Ovary (tissue), 9 donors: ENCODE data around the gene MUC5AC. TPM values are rescaled to one million over a fixed set of nuclear protein-coding genes. Genes with fewer than 3 reads are reported as not detected.

Source experiments
- DNase-seq, 5 donors: peaks; one replicate each; pipeline ENCODE4 v3.0.0-alpha.2; 2019 to 2020
- H3K27ac ChIP-seq, 2 donors: fragments of 200-600 bp; one replicate each; pipeline versions ENCODE4 v1.5.1 to v1.8.0; 2019 to 2022
- H3K27me3 ChIP-seq: fragments of 200-600 bp; one replicate; pipeline ENCODE4 v1.8.0; 2022
- H3K36me3 ChIP-seq: fragments of 200-600 bp; sonication (generic); one replicate; pipeline ENCODE4 v1.5.1; 2019
- H3K4me1 ChIP-seq: one replicate; pipeline ENCODE4 v1.8.1; 2013; ENCODE audit warnings: mild to moderate bottlenecking, moderate library complexity; ENCODE audit not compliant: insufficient read depth
- H3K4me3 ChIP-seq: fragments of 200-600 bp; sonication (generic); one replicate; pipeline ENCODE4 v1.5.1; 2017
- H3K9me3 ChIP-seq, 2 donors: fragments of 200-600 bp in 1 of 2; sonication (generic) in 1 of 2; one replicate each; pipeline versions ENCODE4 v1.5.1 to v1.8.1; 2013 to 2019; ENCODE audit warnings: mild to moderate bottlenecking in 1 of 2, moderate library complexity in 1 of 2
- EP300 ChIP-seq: sonication (generic); formaldehyde crosslinking; IDR thresholded peaks from one replicate; pipeline ENCODE4 v1.6.1; 2017; ENCODE audit warnings: antibody characterized with exemption
- POLR2A ChIP-seq: fragments of 450-650 bp; IDR thresholded peaks from one replicate; pipeline ENCODE4 v1.6.1; 2017; ENCODE audit warnings: antibody characterized with exemption, mild to moderate bottlenecking, moderate library complexity
- WGBS, 3 donors: extraction: QIAGEN DNeasy Blood & Tissue Kit in 1 of 3; methylation state at CpG; one replicate each; pipeline versions ENCODE4 v1.1.5 to v1.1.7; 2013 to 2017; 5-methylcytosine and 5-hydroxymethylcytosine counted together
- intact Hi-C, 4 donors: fragments of 100-400 bp; cut with DNase I; formaldehyde crosslinking; loops; one replicate each; pipeline versions ENCODE4 v1.11.0 to v1.15.1; 2022 to 2023
- polyA plus RNA-seq, 2 donors: library from polyadenylated mRNA; stranded (reverse); fragments of 200-250 nt in 1 of 2; fragments of 350-450 nt in 1 of 2; fragmentation: Illumina TruSeq in 1 of 2; extraction: RNeasy Lipid Tissue Mini Kit (QIAGEN cat#74804) in 1 of 2; gene quantifications; one replicate each; pipeline ENCODE4 v1.2.3, GENCODE V29; 2013 to 2014
- total RNA-seq, 7 donors: library from RNA; depleted of rRNA in 2 of 7; stranded (reverse); fragments of >200 nt in 2 of 7; fragmentation: NEBNext Ultra II Directional in 3 of 7; extraction: Animal tissue kit (Norgen Biotek cat#: 25700) in 3 of 7; gene quantifications; one replicate each; pipeline versions ENCODE4 v1.1.0 to v1.2.4, GENCODE V29; 2016 to 2023
- TF ChIP-seq, protein P1 (sequence below), 3 donors: fragments of 450-650 bp in 2 of 3; fragments of 200-600 bp in 1 of 3; IDR thresholded peaks; one replicate each; pipeline versions ENCODE4 v1.5.1 to v1.8.0; 2016 to 2022; ENCODE audit warnings: antibody characterized with exemption in 3 of 3, mild to moderate bottlenecking in 1 of 3
- donor health status: DM: no; HTN: no; CAD: no; lungs with moderate emphysema.
- donor health status: DM: no; HTN: no; CAD: no.
- donor health status: Bipolar disorder and iron deficiency.
- donor health status: DM: yes; HTN: yes; CAD: no.
- donor health status: DM: no; HTN: no; CAD: no.
- donor health status: DM: yes; HTN: yes; CAD: no.

The MUC5AC gene
- total and polyA plus RNA-seq, 9 donors: 0.03 TPM; not detected in 8

DNA sequence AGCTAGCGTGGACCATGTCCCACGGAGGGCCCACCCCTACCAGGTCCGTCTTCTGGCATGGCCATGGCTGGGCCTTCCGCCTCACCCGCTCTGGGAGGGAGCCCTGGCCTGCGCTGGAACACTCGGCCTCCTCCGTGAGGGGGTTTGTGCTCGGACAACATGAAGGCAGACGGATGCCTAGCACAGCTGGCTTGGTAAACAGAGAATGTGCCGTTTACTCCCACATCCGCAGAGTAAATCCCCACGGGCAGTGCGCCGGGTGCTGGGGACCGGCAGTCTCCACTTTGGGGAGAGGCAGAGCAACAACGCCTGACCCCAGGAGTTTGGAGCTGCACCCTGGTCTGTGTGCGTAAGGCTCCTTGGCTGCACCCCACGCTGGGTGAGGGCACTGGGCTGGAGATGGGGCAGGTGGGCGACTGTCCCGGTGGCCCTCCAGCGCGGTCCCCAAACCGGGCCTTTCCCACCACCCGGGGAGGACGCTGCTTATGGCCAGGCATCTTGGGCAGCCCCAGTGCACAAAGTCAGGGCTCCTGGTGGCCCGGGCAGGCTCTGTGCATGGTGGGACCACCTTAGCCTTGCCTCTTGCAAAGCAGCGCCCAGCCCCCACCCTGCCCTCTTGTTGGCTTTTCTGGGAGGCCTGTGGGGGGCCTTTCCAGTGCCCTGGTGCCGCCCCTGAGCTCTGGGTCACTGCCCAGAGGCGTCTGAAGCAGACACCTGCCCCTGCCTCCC, 30.7 kb upstream of the MUC5AC start:
- Histone ChIP-seq H3K27ac (no peak overlapping the region), H3K4me3 (no peak overlapping the region), H3K4me1 (no peaks in the 10 kb centered on the region), H3K27me3 (no peaks in the 10 kb centered on the region), H3K9me3 (no peaks in the 10 kb centered on the region), H3K36me3 (no peaks in the 10 kb centered on the region)
- intact Hi-C loops: no loop called here
- TF ChIP-seq, protein P1, sequence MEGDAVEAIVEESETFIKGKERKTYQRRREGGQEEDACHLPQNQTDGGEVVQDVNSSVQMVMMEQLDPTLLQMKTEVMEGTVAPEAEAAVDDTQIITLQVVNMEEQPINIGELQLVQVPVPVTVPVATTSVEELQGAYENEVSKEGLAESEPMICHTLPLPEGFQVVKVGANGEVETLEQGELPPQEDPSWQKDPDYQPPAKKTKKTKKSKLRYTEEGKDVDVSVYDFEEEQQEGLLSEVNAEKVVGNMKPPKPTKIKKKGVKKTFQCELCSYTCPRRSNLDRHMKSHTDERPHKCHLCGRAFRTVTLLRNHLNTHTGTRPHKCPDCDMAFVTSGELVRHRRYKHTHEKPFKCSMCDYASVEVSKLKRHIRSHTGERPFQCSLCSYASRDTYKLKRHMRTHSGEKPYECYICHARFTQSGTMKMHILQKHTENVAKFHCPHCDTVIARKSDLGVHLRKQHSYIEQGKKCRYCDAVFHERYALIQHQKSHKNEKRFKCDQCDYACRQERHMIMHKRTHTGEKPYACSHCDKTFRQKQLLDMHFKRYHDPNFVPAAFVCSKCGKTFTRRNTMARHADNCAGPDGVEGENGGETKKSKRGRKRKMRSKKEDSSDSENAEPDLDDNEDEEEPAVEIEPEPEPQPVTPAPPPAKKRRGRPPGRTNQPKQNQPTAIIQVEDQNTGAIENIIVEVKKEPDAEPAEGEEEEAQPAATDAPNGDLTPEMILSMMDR (IDR thresholded peaks at IDR 0.05): no peak
- TF ChIP-seq POLR2A: no peak
- TF ChIP-seq EP300: no peak
- WGBS, 3 donors: 55 to 58% (median 56%) methylated on average over 14 to 30 of the region's 30 CpGs
- DNase-seq: peak in 1 of 5 donors; percentile 13

DNA sequence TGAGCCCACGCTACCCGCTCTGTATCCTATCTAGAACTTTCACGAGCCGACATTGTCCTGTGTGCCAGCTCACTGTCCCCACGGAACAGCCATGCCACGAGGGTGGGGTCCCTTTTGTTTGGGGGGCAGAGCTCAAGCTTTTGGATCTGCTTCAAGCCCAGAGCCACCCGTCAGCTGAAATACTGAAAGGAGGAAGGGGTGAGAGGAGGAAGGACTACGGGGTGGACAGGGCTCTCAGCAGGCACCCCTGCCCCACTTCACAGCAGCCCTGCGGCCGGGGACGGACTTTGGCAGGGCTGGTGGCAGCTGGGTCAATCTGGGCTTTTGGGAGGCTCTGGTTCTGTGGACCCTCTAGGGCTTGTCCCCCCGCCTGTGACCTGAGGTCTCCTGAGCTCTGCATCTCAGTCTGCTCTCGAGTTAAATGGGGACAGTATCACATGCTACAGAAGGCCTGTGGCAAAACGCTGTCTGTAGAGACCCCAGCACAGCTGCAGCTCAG, 30.0 kb upstream of the MUC5AC start:
- H3K9me3 ChIP-seq: no peaks in the 10 kb centered on the region
- intact Hi-C loops: no loop called here
- no peak overlapping the region for H3K4me3 ChIP-seq
- no peaks in the 10 kb centered on the region for H3K4me1 ChIP-seq
- no peaks in the 10 kb centered on the region for H3K36me3 ChIP-seq
- H3K27ac ChIP-seq: no peak overlapping the region
- WGBS, 3 donors: 71 to 77% (median 72%) methylated on average over 14 of the region's 14 CpGs
- no peak for DNase-seq
- TF ChIP-seq POLR2A: no peak
- TF ChIP-seq, protein P1 (IDR thresholded peaks at IDR 0.05): no peak
- H3K27me3 ChIP-seq: no peaks in the 10 kb centered on the region

DNA sequence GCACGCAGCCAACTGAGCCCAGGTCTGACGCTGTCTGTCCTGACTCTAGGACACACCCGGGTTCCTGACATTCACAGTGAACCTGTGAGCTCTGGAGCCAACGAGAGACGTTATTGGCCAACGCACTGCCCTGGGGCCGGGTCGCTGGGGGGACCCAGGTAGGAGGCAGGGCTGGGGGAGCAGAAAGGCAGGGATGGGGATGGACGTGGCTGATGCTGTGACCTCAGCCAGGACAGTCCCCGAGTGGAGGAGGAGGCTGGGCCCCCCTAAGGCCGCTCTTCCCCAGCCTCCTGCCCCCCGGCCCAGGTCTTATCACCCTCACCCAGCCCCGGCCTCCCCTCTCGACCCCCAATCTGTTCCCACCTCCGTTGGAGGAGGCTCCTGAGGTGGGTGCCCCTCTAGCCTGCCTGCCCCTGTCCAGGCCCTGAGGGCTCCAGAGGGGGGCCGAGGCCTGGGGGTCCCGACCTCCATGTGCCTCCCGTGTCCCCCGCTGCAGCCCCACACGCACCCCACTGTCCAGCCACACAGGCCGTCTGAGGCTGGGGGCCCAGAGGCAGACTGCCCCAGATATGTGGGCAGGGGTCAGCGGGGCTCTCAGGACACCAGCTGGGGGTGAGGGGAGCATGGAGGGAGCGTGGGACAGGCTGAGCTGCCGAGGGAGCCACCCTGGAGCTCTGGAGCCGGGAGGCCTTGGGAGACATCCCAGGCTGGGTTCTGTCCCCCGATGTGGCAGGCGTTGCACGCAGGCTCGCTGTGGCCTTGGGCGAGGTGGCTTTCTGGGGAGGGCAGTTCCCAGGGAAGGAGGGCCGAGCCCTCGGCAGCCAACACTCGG, 29.2 kb upstream of the MUC5AC start:
- Histone ChIP-seq H3K4me1 (no peaks in the 10 kb centered on the region), H3K27ac (no peak overlapping the region), H3K9me3 (no peaks in the 10 kb centered on the region), H3K36me3 (no peaks in the 10 kb centered on the region), H3K27me3 (no peaks in the 10 kb centered on the region), H3K4me3 (no peak overlapping the region)
- intact Hi-C loops: no loop called here
- 72 to 80% (median 77%) methylated on average over 27 to 33 of the region's 33 CpGs for WGBS, 3 donors
- no peak for TF ChIP-seq POLR2A
- DNase-seq: no peak

DNA sequence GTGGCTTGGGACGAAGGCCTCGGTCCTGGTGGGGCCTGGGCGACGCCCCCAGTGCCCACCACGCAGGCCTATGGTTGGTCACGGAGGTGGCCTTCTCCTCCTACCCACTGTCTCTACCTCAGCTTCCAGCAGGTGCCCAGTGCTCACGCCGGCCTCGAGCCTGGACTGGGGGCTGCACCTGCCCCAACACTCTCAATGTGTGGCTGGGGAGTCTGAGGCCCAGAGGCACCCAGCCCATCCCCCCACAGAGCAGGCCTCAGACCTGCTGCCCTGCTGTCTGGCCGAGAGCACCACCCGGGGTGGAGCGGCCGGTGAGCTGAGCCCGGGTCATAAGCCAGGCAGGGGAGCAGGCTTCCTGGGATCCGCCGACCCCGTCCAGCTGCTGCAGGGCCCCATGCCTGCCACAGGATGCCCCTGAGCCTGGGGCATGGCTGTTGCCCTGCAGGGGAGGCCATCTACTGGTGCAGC, 28.6 kb upstream of the MUC5AC start:
- no peaks in the 10 kb centered on the region for H3K9me3 ChIP-seq
- WGBS, 3 donors: 57 to 74% (median 59%) methylated on average over 10 to 17 of the region's 17 CpGs
- H3K4me3 ChIP-seq: no peak overlapping the region
- no peaks in the 10 kb centered on the region for H3K27me3 ChIP-seq
- DNase-seq: peak in 1 of 5 donors; percentile 18
- intact Hi-C loops: no loop called here
- H3K4me1 ChIP-seq: no peaks in the 10 kb centered on the region
- H3K36me3 ChIP-seq: no peaks in the 10 kb centered on the region
- TF ChIP-seq POLR2A (no peak), EP300 (no peak)
- TF ChIP-seq, protein P1 (IDR thresholded peaks at IDR 0.05): no peak
- no peak overlapping the region for H3K27ac ChIP-seq
